MCF 10A (cell line): Measurements from ENCODE around the gene MFAP5. TPM values are rescaled to one million over a fixed set of nuclear protein-coding genes. Genes with fewer than 3 reads are reported as not detected.

ENCODE experiments used
- BruUV-seq: library from RNA; stranded (reverse); fragments of 400-500 nt; replicated peaks from 2 replicates; lab custom pipeline; 2021; lab: Mats Ljungman, UMichigan
- CTCF ChIA-PET: fragments of 300-600 bp; sonication (Branson Sonifier 250); formaldehyde crosslinking; extraction: SDS; loops from one replicate; lab custom pipeline; 2021; ENCODE audit warnings: antibody characterized with exemption, inconsistent platforms; lab: Yijun Ruan, JAX
- POLR2A ChIA-PET: fragments of 300-600, 350-650 bp; sonication (Branson Sonifier 250); formaldehyde crosslinking; extraction: SDS; loops from one replicate; lab custom pipeline; 2020; ENCODE audit warnings: antibody characterized with exemption, inconsistent platforms; lab: Yijun Ruan, JAX
- DNase-seq: peaks from one replicate; pipeline ENCODE4 v3.0.0-alpha.2; 2018; ENCODE audit not compliant: unreplicated experiment
- H3K27ac Mint-ChIP-seq: one replicate; pipeline ENCODE4 v1.8.0; 2022; ENCODE audit warnings: mild to moderate bottlenecking, low read depth, mixed read lengths; ENCODE audit not compliant: unreplicated experiment
- H3K27me3 Mint-ChIP-seq: one replicate; pipeline ENCODE4 v1.8.0; 2022; ENCODE audit warnings: mixed read lengths; ENCODE audit not compliant: insufficient read depth, unreplicated experiment
- H3K36me3 Mint-ChIP-seq: one replicate; pipeline ENCODE4 v1.8.0; 2022; ENCODE audit warnings: mild to moderate bottlenecking, moderate library complexity, mixed read lengths; ENCODE audit not compliant: insufficient read depth, unreplicated experiment
- H3K4me1 Mint-ChIP-seq: one replicate; pipeline ENCODE4 v1.8.0; 2022; ENCODE audit warnings: mixed read lengths; ENCODE audit not compliant: insufficient read depth, unreplicated experiment
- H3K4me3 Mint-ChIP-seq: one replicate; pipeline ENCODE4 v1.8.0; 2022; ENCODE audit warnings: mild to moderate bottlenecking, moderate library complexity, mixed read lengths; ENCODE audit not compliant: unreplicated experiment
- H3K9me3 Mint-ChIP-seq: one replicate; pipeline ENCODE4 v1.8.0; 2022; ENCODE audit warnings: mixed read lengths; ENCODE audit not compliant: unreplicated experiment
- intact Hi-C: fragments of 100-400 bp; cut with micrococcal nuclease; formaldehyde crosslinking; loops from 2 replicates; pipeline ENCODE4 v1.14.1; 2022
- total RNA-seq: library from RNA; stranded (reverse); gene quantifications from 2 replicates; pipeline ENCODE4 v1.2.3, GENCODE V29; 2022
- TF ChIP-seq, protein P1 (sequence below): fragments of 200-600 bp; IDR thresholded peaks from one replicate; pipeline ENCODE4 v1.8.0; 2022; ENCODE audit warnings: antibody characterized with exemption, mild to moderate bottlenecking; ENCODE audit not compliant: unreplicated experiment

Gene MFAP5
- total RNA-seq, 1 experiment from 2014 or later, result 1.6 TPM

DNA sequence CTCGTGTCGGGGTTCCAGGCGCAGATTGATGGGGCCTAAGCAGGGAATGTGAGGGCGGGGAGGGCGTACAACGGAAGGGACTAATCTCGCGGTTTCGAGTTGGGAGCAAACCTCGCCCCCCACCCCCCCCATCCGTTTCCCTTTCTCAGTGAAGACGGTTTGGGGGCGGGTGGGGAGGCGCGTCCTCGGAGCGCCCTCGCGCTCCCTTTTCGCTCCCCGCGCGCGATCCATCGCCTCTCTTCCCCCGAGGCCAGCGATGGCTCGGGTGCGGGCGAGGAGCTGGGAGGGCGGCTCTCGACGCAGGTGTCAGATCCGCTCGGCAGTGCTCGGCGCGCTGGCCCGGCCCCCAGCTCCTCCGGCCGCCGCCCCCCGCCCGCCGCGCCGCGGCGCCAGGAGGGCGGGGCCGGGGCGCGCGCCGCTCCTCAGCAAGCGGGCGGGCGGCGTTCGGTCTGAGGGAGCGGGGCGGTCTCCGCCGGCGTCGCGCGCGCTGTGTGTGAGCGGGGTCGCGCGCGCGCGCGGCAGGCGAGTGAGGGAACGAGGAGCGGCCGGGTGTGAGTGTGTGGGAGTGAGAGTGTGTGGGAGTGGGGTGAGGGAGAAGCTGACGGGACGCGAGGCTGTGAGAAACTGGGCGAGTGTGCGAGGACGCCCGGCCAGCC, 35.0 kb upstream of the MFAP5 start, which contains the start of gene RIMKLB:
Gene RIMKLB, plus strand, starts transcription at position 516 of the 656 bp plus-strand sequence. CDS start 15,876 bp downstream, outside the sequence.
- no peaks in the 10 kb centered on the region for H3K9me3 Mint-ChIP-seq
- peaks cover 13% of the 10 kb centered on the region for H3K4me1 Mint-ChIP-seq
- no peaks in the 10 kb centered on the region for H3K27me3 Mint-ChIP-seq
- ChIA-PET POLR2A (interaction anchor here (0.6 to 1.9 kb wide), 9 partner anchors 9 to 1666 kb away, joined by 3 to 12 read pairs (median 4); partner anchors contain the start of genes M6PR and PHC1), CTCF (interaction anchor here (0.5 to 1.9 kb wide), 4 partner anchors 10 to 193 kb away, joined by 3 to 5 read pairs (median 4); no protein-coding TSS in a partner anchor)
- H3K27ac Mint-ChIP-seq, result peak within 1 kb of the TSS; percentile 46
- no TSS peak for BruUV-seq
- TF ChIP-seq, protein P1, sequence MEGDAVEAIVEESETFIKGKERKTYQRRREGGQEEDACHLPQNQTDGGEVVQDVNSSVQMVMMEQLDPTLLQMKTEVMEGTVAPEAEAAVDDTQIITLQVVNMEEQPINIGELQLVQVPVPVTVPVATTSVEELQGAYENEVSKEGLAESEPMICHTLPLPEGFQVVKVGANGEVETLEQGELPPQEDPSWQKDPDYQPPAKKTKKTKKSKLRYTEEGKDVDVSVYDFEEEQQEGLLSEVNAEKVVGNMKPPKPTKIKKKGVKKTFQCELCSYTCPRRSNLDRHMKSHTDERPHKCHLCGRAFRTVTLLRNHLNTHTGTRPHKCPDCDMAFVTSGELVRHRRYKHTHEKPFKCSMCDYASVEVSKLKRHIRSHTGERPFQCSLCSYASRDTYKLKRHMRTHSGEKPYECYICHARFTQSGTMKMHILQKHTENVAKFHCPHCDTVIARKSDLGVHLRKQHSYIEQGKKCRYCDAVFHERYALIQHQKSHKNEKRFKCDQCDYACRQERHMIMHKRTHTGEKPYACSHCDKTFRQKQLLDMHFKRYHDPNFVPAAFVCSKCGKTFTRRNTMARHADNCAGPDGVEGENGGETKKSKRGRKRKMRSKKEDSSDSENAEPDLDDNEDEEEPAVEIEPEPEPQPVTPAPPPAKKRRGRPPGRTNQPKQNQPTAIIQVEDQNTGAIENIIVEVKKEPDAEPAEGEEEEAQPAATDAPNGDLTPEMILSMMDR, result no peak
- peak within 1 kb of the TSS; percentile 93 for H3K4me3 Mint-ChIP-seq
- peak; percentile 60 for DNase-seq
- H3K36me3 Mint-ChIP-seq, result no peaks in the 10 kb centered on the region
- intact Hi-C loops, result loop anchor here (5.0 kb wide), 1 partner anchor 250 kb away; the partner anchor contains the start of gene M6PR

DNA sequence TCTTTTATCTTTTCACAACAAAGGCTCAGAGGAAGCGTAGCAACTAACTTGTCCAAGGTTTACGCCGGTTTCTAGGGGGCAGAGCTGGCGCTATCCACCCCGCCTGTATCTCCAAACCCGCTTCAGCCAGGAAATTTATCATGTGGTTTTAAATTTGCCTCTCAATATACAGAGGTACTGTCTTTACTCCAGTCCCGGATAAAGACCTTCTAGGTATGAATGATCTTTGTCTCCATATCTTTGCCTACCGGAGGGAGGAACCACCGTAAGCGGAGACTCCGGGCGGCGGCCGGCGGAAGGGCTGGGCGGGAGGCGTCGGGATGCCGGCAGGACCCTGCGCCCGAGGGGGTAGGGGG, 34.5 kb upstream of the MFAP5 start:
- no TSS peak for BruUV-seq
- ChIA-PET POLR2A (interaction anchor here (0.6 to 1.9 kb wide), 8 partner anchors 8 to 1667 kb away, joined by 3 to 12 read pairs (median 4); partner anchors contain the start of genes M6PR and PHC1), CTCF (interaction anchor here (0.8 to 1.9 kb wide), 3 partner anchors 9 to 83 kb away, joined by 4 to 5 read pairs (median 5); no protein-coding TSS in a partner anchor)
- TF ChIP-seq, protein P1, result no peak
- no peak for DNase-seq
- intact Hi-C loops, result loop anchor here (5.0 kb wide), 1 partner anchor 250 kb away; the partner anchor contains the start of gene M6PR
- Mint-ChIP-seq H3K9me3 (no peaks in the 10 kb centered on the region), H3K27me3 (no peaks in the 10 kb centered on the region), H3K4me3 (peak overlapping the region; percentile 93), H3K27ac (peak overlapping the region; percentile 46), H3K4me1 (peaks cover 13% of the 10 kb centered on the region), H3K36me3 (no peaks in the 10 kb centered on the region)

DNA sequence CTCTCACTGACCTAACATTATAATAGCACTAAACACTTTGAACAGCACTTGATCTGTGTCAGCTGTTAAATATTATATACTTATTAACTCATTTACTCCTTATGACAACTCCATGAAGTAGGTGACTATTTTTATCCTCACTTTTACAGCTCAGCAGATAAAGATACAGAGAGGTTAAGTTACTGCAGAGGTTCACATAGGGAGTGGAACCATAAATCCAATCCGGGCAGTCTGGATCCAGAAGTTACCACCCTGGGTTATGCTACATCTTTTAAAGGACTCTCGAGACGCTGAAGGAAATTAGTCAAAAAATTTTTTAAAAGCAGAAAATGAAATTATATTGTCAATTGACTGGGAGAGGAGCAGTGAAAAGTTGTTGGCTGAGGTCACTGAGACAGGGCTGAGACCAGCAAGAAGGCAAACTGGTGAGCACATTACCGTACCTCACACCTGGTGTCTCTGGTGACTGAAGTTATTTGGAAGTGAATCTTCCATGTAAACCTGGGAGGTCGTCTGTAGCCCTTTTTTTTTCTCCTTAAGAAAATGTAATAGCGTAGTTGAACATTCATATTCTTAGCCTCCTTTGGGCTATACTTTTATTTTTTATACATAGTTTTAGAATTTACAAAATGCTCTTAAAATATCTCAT, 33.9 kb upstream of the MFAP5 start:
- Mint-ChIP-seq H3K4me3 (peak overlapping the region; percentile 93), H3K27me3 (no peaks in the 10 kb centered on the region), H3K4me1 (peaks cover 13% of the 10 kb centered on the region), H3K27ac (peak overlapping the region; percentile 46), H3K36me3 (no peaks in the 10 kb centered on the region), H3K9me3 (no peaks in the 10 kb centered on the region)
- ChIA-PET CTCF (interaction anchor here (0.6 to 2.3 kb wide), 6 partner anchors 9 to 353 kb away, joined by 3 to 6 read pairs (median 4); partner anchors contain the start of gene M6PR), POLR2A (interaction anchor here (0.6 to 1.6 kb wide), 4 partner anchors 9 to 254 kb away, joined by 3 to 6 read pairs (median 5); partner anchors contain the start of genes M6PR and PHC1)
- no peak for DNase-seq
- intact Hi-C loops, result loop anchor here (5.0 kb wide), 1 partner anchor 251 kb away; the partner anchor contains the start of gene M6PR
- BruUV-seq, result TSS peak; percentile 60
- TF ChIP-seq, protein P1, result no peak
